Forelimb muscle (tissue), 1 donor: ENCODE data around the gene TBC1D2. TPM values are rescaled to one million over a fixed set of nuclear protein-coding genes. Genes with fewer than 3 reads are reported as not detected.
"Not testable (repeated sequence)": the region's sequence is repeated elsewhere in the genome, so short reads cannot be mapped to it uniquely, and the experiment has no call there.

Source experiments
- DNase-seq: peaks from one replicate; pipeline ENCODE4 v3.0.0-alpha.2; 2013; ENCODE audit warnings: low read depth
- polyA plus RNA-seq: library from polyadenylated mRNA; unstranded; fragments of 120-200 nt; gene quantifications from one replicate; pipeline ENCODE4 v1.2.1, GENCODE V29; 2013; ENCODE audit not compliant: insufficient read length

The TBC1D2 gene
- polyA plus RNA-seq, result 2.2 TPM

GRCh38 chr9:98255578-98256296 is at the start of gene TBC1D2:
TSS of gene TBC1D2 (minus strand) at chr9:98255649. CDS start at chr9:98255541, 108 bp downstream.
- peak; percentile 76 for DNase-seq

- DNase-seq, result no peak
These were observed 48.9 kb upstream of the TBC1D2 start for GRCh38 chr9:98304381-98304780.

- no peak for DNase-seq
These were observed 48.2 kb upstream of the TBC1D2 start for GRCh38 chr9:98303633-98304125.

- no peak for DNase-seq
These were observed 47.6 kb upstream of the TBC1D2 start for GRCh38 chr9:98302938-98303632.

- no peak for DNase-seq
These were observed 46.7 kb upstream of the TBC1D2 start for GRCh38 chr9:98302150-98302549.

- no peak for DNase-seq
These were observed 45.2 kb upstream of the TBC1D2 start for GRCh38 chr9:98300611-98301010.

GRCh38 chr9:98298476-98298875 is 43.0 kb upstream of the TBC1D2 start:
- no peak for DNase-seq

- DNase-seq, result no peak
These were observed 40.4 kb upstream of the TBC1D2 start for GRCh38 chr9:98295824-98296223.

- DNase-seq, result no peak
These were observed 36.4 kb upstream of the TBC1D2 start for GRCh38 chr9:98291820-98292219.

GRCh38 chr9:98290411-98290810 is 35.0 kb upstream of the TBC1D2 start:
- DNase-seq, result no peak

GRCh38 chr9:98289614-98290201 is 34.3 kb upstream of the TBC1D2 start:
- no peak for DNase-seq

GRCh38 chr9:98288881-98289280 is 33.4 kb upstream of the TBC1D2 start:
- no peak for DNase-seq

- no peak for DNase-seq
These were observed 31.9 kb upstream of the TBC1D2 start for GRCh38 chr9:98287384-98287783.

GRCh38 chr9:98285446-98285845 is 30.0 kb upstream of the TBC1D2 start:
- no peak for DNase-seq

- no peak for DNase-seq
These were observed 29.3 kb upstream of the TBC1D2 start for GRCh38 chr9:98284754-98285153.

- not testable (repeated sequence) for DNase-seq
These were observed 27.7 kb upstream of the TBC1D2 start for GRCh38 chr9:98283143-98283542.

- no peak for DNase-seq
These were observed 25.8 kb upstream of the TBC1D2 start for GRCh38 chr9:98281281-98281680.

- no peak for DNase-seq
These were observed 25.1 kb upstream of the TBC1D2 start for GRCh38 chr9:98280574-98280973.

- no peak for DNase-seq
These were observed 24.7 kb upstream of the TBC1D2 start for GRCh38 chr9:98280162-98280561.

- no peak for DNase-seq
These were observed 21.5 kb upstream of the TBC1D2 start for GRCh38 chr9:98276907-98277469.

GRCh38 chr9:98275159-98275558 is 19.7 kb upstream of the TBC1D2 start:
- no peak for DNase-seq

GRCh38 chr9:98272083-98272482 is 16.6 kb upstream of the TBC1D2 start:
- no peak for DNase-seq
